MM.1S (cell line): ENCODE results near the gene DAB1.

Experiments
- DNase-seq: peaks from one replicate; pipeline ENCODE4 v3.0.0-alpha.2; 2015
- H2AFZ ChIP-seq: fragments of 300-600 bp; sonication (generic); 2 replicates; pipeline ENCODE4 v1.6.0; 2016; ENCODE audit warnings: antibody characterized with exemption, low read length
- H3F3A ChIP-seq: fragments of 300-600 bp; sonication (generic); 2 replicates; pipeline ENCODE4 v1.6.1; 2016; ENCODE audit warnings: mild to moderate bottlenecking, antibody characterized with exemption, low read length, moderate library complexity, mixed read lengths; ENCODE audit not compliant: insufficient read depth
- H3K27ac ChIP-seq: fragments of 300-600 bp; sonication (generic); 2 replicates; pipeline ENCODE4 v1.5.1; 2016; ENCODE audit warnings: mild to moderate bottlenecking, low read length
- H3K27me3 ChIP-seq: fragments of 300-600 bp; sonication (generic); replicated peaks from 2 replicates; pipeline ENCODE4 v1.6.0; 2016; ENCODE audit warnings: low read length; ENCODE audit not compliant: insufficient read depth
- H3K36me3 ChIP-seq: fragments of 300-600 bp; sonication (generic); replicated peaks from 2 replicates; pipeline ENCODE4 v1.6.1; 2016; ENCODE audit warnings: mild to moderate bottlenecking, low read length, mixed read lengths; ENCODE audit not compliant: insufficient read depth
- H3K4me1 ChIP-seq: fragments of 300-600 bp; sonication (generic); 2 replicates; pipeline ENCODE4 v1.6.1; 2016; ENCODE audit warnings: low read length, mixed read lengths
- H3K4me2 ChIP-seq: fragments of 300-600 bp; sonication (generic); 2 replicates; pipeline ENCODE4 v1.6.0; 2016; ENCODE audit warnings: low read depth, low read length
- H3K4me3 ChIP-seq: fragments of 300-600 bp; sonication (generic); 2 replicates; pipeline ENCODE4 v1.5.1; 2016; ENCODE audit warnings: low read length, mixed read lengths
- H3K79me2 ChIP-seq: fragments of 300-600 bp; sonication (generic); 2 replicates; pipeline ENCODE4 v1.6.1; 2016; ENCODE audit warnings: mixed run types, low read length, mixed read lengths
- H3K9ac ChIP-seq: fragments of 300-600 bp; sonication (generic); 2 replicates; pipeline ENCODE4 v1.6.1; 2016; ENCODE audit warnings: low read length, mixed read lengths
- H3K9me2 ChIP-seq: fragments of 300-600 bp; sonication (generic); replicated peaks from 2 replicates; pipeline ENCODE4 v1.6.1; 2016; ENCODE audit warnings: mild to moderate bottlenecking, low read length, mixed read lengths; ENCODE audit not compliant: insufficient read depth
- H3K9me3 ChIP-seq: fragments of 300-600 bp; sonication (generic); replicated peaks from 2 replicates; pipeline ENCODE4 v1.6.1; 2016; ENCODE audit warnings: mild to moderate bottlenecking, low read length, mixed read lengths; ENCODE audit not compliant: insufficient read depth
- H4K20me1 ChIP-seq: fragments of 300-600 bp; sonication (generic); 2 replicates; pipeline ENCODE4 v1.6.1; 2016; ENCODE audit warnings: mild to moderate bottlenecking, low read length, moderate library complexity, mixed read lengths; ENCODE audit not compliant: insufficient read depth
- EZH2 ChIP-seq: fragments of 300-600 bp; sonication (generic); optimal IDR thresholded peaks from 2 replicates; pipeline ENCODE3; 2017; ENCODE audit warnings: low read depth, mild to moderate bottlenecking, antibody characterized with exemption, low read length, mixed read lengths
- EZH2phosphoT487 ChIP-seq: fragments of 300-600 bp; sonication (generic); IDR thresholded peaks from 2 replicates; pipeline ENCODE4 v1.6.1; 2018; ENCODE audit warnings: antibody characterized with exemption, low read length
- TF ChIP-seq, protein P1 (sequence below): fragments of 300-600 bp; sonication (generic); IDR thresholded peaks from 2 replicates; pipeline ENCODE4 v1.5.1; 2016; ENCODE audit warnings: antibody characterized with exemption, low read length, mixed read lengths

Gene DAB1

DNA sequence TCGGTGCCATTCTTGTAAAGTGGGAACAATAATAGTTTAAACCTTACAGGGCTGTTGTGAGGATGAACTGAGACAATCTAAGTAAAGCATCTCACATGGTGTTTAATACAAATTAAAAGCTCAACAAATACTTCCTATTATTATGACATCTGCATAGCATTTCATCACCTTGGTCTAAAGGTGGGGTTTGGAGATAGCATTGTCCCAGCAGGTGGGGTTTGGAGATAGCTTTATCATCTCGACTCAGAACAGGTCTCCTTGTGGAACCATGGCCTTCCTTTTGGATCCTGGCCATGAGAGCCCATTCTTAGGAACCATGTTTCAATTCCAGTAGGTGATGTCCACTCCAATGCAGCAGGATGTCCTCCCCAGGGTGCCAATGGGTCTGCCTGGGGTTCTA is 437.5 kb downstream of the DAB1 start:
- no peak overlapping the region for H3K4me3 ChIP-seq
- no peak overlapping the region for H3K27ac ChIP-seq
- H3K9me3 ChIP-seq, result no peaks in the 10 kb centered on the region
- no peak overlapping the region for H3K9ac ChIP-seq
- no peaks in the 10 kb centered on the region for H4K20me1 ChIP-seq
- H3K27me3 ChIP-seq, result no peaks in the 10 kb centered on the region
- H3F3A ChIP-seq, result no peaks in the 10 kb centered on the region
- DNase-seq, result no peak
- no peak overlapping the region for H3K4me2 ChIP-seq
- H3K79me2 ChIP-seq, result no peaks in the 10 kb centered on the region
- TF ChIP-seq, protein P1, sequence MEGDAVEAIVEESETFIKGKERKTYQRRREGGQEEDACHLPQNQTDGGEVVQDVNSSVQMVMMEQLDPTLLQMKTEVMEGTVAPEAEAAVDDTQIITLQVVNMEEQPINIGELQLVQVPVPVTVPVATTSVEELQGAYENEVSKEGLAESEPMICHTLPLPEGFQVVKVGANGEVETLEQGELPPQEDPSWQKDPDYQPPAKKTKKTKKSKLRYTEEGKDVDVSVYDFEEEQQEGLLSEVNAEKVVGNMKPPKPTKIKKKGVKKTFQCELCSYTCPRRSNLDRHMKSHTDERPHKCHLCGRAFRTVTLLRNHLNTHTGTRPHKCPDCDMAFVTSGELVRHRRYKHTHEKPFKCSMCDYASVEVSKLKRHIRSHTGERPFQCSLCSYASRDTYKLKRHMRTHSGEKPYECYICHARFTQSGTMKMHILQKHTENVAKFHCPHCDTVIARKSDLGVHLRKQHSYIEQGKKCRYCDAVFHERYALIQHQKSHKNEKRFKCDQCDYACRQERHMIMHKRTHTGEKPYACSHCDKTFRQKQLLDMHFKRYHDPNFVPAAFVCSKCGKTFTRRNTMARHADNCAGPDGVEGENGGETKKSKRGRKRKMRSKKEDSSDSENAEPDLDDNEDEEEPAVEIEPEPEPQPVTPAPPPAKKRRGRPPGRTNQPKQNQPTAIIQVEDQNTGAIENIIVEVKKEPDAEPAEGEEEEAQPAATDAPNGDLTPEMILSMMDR, result no peak
- no peak for TF ChIP-seq EZH2phosphoT487
- no peak for TF ChIP-seq EZH2
- H3K36me3 ChIP-seq, result no peaks in the 10 kb centered on the region
- H3K4me1 ChIP-seq, result no peaks in the 10 kb centered on the region
- no peak overlapping the region for H2AFZ ChIP-seq
- H3K9me2 ChIP-seq, result no peaks in the 10 kb centered on the region

DNA sequence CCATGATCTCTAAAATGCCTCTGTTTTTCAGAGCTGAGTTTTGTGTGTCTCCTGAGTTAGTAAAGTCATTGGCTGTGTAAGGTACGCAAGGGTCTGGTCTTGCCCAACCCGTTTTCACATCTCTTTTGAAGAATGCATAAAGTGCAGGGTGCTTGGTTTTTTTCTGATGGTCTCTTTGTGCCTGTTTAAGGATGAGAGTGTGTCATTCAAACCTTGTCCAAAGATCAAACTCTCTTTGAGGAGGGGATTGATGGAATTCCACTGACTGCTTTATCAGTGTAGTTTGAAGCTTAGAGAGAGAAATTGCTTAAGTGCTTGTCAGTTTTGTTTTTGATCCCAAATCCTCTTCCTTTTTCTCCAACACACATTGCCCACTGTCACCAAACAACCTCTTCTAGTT is 438.0 kb downstream of the DAB1 start:
- H3K4me1 ChIP-seq, result no peaks in the 10 kb centered on the region
- H3K4me2 ChIP-seq, result no peak overlapping the region
- H3K4me3 ChIP-seq, result no peak overlapping the region
- TF ChIP-seq EZH2phosphoT487 (no peak), EZH2 (no peak)
- TF ChIP-seq, protein P1, result no peak
- H3K27me3 ChIP-seq, result no peaks in the 10 kb centered on the region
- H2AFZ ChIP-seq, result no peak overlapping the region
- H3F3A ChIP-seq, result no peaks in the 10 kb centered on the region
- DNase-seq, result no peak
- H4K20me1 ChIP-seq, result no peaks in the 10 kb centered on the region
- no peaks in the 10 kb centered on the region for H3K9me2 ChIP-seq
- H3K36me3 ChIP-seq, result no peaks in the 10 kb centered on the region
- no peak overlapping the region for H3K27ac ChIP-seq
- H3K79me2 ChIP-seq, result no peaks in the 10 kb centered on the region
- H3K9me3 ChIP-seq, result no peaks in the 10 kb centered on the region
- no peak overlapping the region for H3K9ac ChIP-seq

DNA sequence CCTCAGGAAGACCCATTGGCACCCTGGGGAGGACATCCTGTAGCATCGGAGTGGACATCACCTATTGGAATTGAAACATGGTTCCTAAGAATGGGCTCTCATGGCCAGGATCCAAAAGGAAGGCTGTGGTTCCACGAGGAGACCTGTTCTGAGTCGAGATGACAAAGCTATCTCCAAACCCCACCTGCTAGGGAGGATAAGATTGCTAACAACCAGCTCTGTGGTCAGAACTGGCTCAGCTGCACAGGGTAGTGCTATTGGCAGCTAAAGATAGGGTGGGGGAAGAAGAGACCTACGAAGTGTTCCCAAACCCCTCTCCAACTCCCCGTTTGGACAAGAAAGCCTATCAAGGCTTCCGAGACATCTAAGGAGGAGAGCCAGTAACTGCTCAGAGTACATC is 440.4 kb downstream of the DAB1 start:
- no peak overlapping the region for H3K9ac ChIP-seq
- no peak for DNase-seq
- no peak overlapping the region for H3K27ac ChIP-seq
- H3K4me1 ChIP-seq, result no peaks in the 10 kb centered on the region
- no peak for TF ChIP-seq EZH2
- no peak for TF ChIP-seq EZH2phosphoT487
- TF ChIP-seq, protein P1, result no peak
- H2AFZ ChIP-seq, result no peak overlapping the region
- no peaks in the 10 kb centered on the region for H3K36me3 ChIP-seq
- no peaks in the 10 kb centered on the region for H3K9me2 ChIP-seq
- H3F3A ChIP-seq, result no peaks in the 10 kb centered on the region
- H3K9me3 ChIP-seq, result no peaks in the 10 kb centered on the region
- H4K20me1 ChIP-seq, result no peaks in the 10 kb centered on the region
- H3K4me3 ChIP-seq, result no peak overlapping the region
- H3K4me2 ChIP-seq, result no peak overlapping the region
- no peaks in the 10 kb centered on the region for H3K79me2 ChIP-seq
- no peaks in the 10 kb centered on the region for H3K27me3 ChIP-seq
